AG09319 (cell line): ENCODE data around the gene MPDZ.

Source experiments
- DNase-seq: peaks from one replicate; pipeline ENCODE4 v3.0.0-alpha.2; 2010; ENCODE audit warnings: low read depth; ENCODE audit errors: extremely low read depth
- CTCF ChIP-seq: IDR thresholded peaks from 2 replicates; pipeline ENCODE4 v1.5.1; 2011; ENCODE audit warnings: low read depth, mild to moderate bottlenecking, inconsistent platforms, low read length, moderate library complexity

Gene MPDZ

GRCh38 chr9:13069498-13069897, 210.0 kb downstream of the MPDZ start:
- DNase-seq = no peak
- no peak for TF ChIP-seq CTCF

- no peak for DNase-seq
- no peak for TF ChIP-seq CTCF
Observed at GRCh38 chr9:13064676-13065075, 214.8 kb downstream of the MPDZ start.

GRCh38 chr9:13063880-13064459, 215.5 kb downstream of the MPDZ start:
- no peak for DNase-seq

DNA sequence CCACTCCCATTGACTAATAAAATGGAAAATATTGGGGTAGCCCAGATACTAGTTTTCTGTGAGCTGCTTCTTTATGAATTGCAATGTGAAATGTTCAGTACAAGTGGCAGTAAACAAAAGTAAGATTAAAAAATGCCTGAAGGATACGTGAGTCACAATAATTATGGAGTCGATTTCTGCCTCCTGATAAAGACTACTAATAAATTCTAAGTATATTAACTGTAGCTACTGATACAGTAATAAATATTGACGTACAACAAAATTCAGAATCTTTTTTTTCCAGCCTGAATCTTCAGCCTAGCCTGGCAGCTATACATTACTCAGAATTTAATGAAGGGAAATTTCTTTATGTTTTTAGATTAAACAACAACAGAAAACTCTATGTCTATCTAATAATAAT, 218.1 kb downstream of the MPDZ start:
- DNase-seq = no peak
- no peak for TF ChIP-seq CTCF

More at GRCh38 chr9:13063880-13064459, 215.5 kb downstream of the MPDZ start:
- no peak for TF ChIP-seq CTCF
